CD4-positive, alpha-beta T cell treated with Interferon alpha-2 for 1 hour (primary cell): ENCODE measurements around the gene PEBP1.
A peak's percentile ranks its signal among the peaks of the same experiment; 100 is the strongest.

Experiments
- DNase-seq, 2 donors: peaks; one replicate each; pipeline ENCODE4 v3.0.0-alpha.2; 2020 to 2022

Gene PEBP1

GRCh38 chr12:118137148-118137678 is 1.3 kb downstream of the PEBP1 start:
- DNase-seq: no peak

- no peak for DNase-seq
Measured at GRCh38 chr12:118140825-118141224, 4.9 kb downstream of the PEBP1 start.

GRCh38 chr12:118144499-118144898 is 8.6 kb downstream of the PEBP1 start:
- no peak for DNase-seq

- DNase-seq: no peak
Measured at GRCh38 chr12:118145113-118145797, 9.3 kb downstream of the PEBP1 start.

GRCh38 chr12:118145798-118146156 is 9.9 kb downstream of the PEBP1 start:
- no peak for DNase-seq

GRCh38 chr12:118148287-118148686 is 12.4 kb downstream of the PEBP1 start:
- no peak for DNase-seq

- DNase-seq: no peak
Measured at GRCh38 chr12:118150625-118151024, 14.7 kb downstream of the PEBP1 start.

- DNase-seq: no peak
Measured at GRCh38 chr12:118151755-118152154, 15.8 kb downstream of the PEBP1 start.

GRCh38 chr12:118160536-118160935 is 24.6 kb downstream of the PEBP1 start:
- no peak for DNase-seq

GRCh38 chr12:118164798-118165486 is 29.0 kb downstream of the PEBP1 start:
- DNase-seq: no peak

- DNase-seq: no peak
Measured at GRCh38 chr12:118166946-118167345, 31.0 kb downstream of the PEBP1 start.

- peak in 1 of 2 donors; percentile 12 for DNase-seq
Measured at GRCh38 chr12:118175823-118176447, 40.0 kb downstream of the PEBP1 start.

- DNase-seq: no peak
Measured at GRCh38 chr12:118183155-118183554, 47.2 kb downstream of the PEBP1 start.

GRCh38 chr12:118183711-118184110 is 47.8 kb downstream of the PEBP1 start:
- no peak for DNase-seq

GRCh38 chr12:118185602-118186397 is 49.9 kb downstream of the PEBP1 start:
- no peak for DNase-seq

GRCh38 chr12:118187751-118188435 is 52.0 kb downstream of the PEBP1 start:
- DNase-seq: no peak

- no peak for DNase-seq
Measured at GRCh38 chr12:118188690-118189371, 52.9 kb downstream of the PEBP1 start.

- DNase-seq: no peak
Measured at GRCh38 chr12:118189741-118190191, 53.8 kb downstream of the PEBP1 start.

- DNase-seq: no peak
Measured at GRCh38 chr12:118190266-118190665, 54.3 kb downstream of the PEBP1 start.

GRCh38 chr12:118193477-118193876 is 57.6 kb downstream of the PEBP1 start:
- no peak for DNase-seq

GRCh38 chr12:118193958-118194357 is 58.0 kb downstream of the PEBP1 start:
- no peak for DNase-seq
